Renal pelvis (tissue), 4 donors: ENCODE results near the gene ACBD4. TPM values are rescaled to one million over a fixed set of nuclear protein-coding genes. Genes with fewer than 3 reads are reported as not detected.

ENCODE experiments used
- DNase-seq: peaks from one replicate; pipeline ENCODE4 v3.0.0-alpha.2; 2013
- polyA plus RNA-seq, 3 donors: library from polyadenylated mRNA; unstranded; fragments of 120-200 nt; gene quantifications; one replicate each; pipeline ENCODE4 v1.2.1, GENCODE V29; 2013; ENCODE audit not compliant: insufficient read length in 3 of 3

ACBD4 gene
- polyA plus RNA-seq, 3 donors: 11.1 to 19.4 (median 16.4) TPM

- DNase-seq: no peak
Observed at GRCh38 chr17:45184144-45184543, 48.7 kb downstream of the ACBD4 start.

DNA sequence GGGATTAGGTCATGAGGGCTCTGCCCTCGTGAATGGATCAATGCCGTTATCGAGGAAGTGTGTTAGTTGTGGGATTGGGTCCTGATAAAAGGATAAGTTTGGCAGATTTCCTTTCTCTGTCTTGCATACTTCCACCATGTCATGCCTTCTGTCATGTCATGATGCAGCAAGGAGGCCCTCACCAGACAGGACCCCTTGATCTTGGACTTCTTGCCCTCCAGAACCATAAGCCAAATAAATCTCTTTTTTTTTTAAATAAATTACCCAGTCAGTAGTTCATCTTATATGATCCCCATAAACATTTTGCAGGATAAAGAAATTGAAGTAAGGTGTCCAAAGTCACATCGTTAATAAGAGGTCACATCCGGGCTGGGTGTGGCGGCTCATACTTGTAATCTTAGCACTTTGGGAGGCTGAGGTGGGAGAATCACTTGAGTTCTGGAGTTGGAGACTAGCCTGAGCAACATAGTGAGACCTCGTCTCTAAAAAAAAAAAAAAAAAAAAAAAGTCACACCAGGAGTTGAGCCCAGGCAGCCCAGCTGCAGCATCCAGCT is 51.4 kb downstream of the ACBD4 start:
- no peak for DNase-seq

GRCh38 chr17:45189009-45189408 is 53.5 kb downstream of the ACBD4 start:
- DNase-seq: no peak

GRCh38 chr17:45190503-45191255 is 55.2 kb downstream of the ACBD4 start:
- peak; percentile 28 for DNase-seq

Other genes starting within 250 kb of the ACBD4 start
- gene EFTUD2, start 236.2 kb upstream of the ACBD4 start, polyA plus RNA-seq: 100 to 1,000 TPM; 101 to 113 (median 104) TPM
- gene GFAP, start 220.2 kb upstream of the ACBD4 start, polyA plus RNA-seq: 1 to 10 TPM; 1.1 to 3.4 (median 1.8) TPM
- 10 to 100 TPM; 12.1 to 21.2 (median 15.8) TPM for gene KIF18B, start 187.9 kb upstream of the ACBD4 start, polyA plus RNA-seq
- gene C1QL1, start 167.4 kb upstream of the ACBD4 start, polyA plus RNA-seq: 1 to 10 TPM; 2.7 to 4.4 (median 3.2) TPM
- 10 to 100 TPM; 56.8 to 57.9 (median 57.9) TPM for gene DCAKD, start 84.1 kb upstream of the ACBD4 start, polyA plus RNA-seq
- 10 to 100 TPM; 71.8 to 85.3 (median 83.9) TPM for gene NMT1, start 74.4 kb upstream of the ACBD4 start, polyA plus RNA-seq
- gene PLCD3, start 3.2 kb upstream of the ACBD4 start, polyA plus RNA-seq: 10 to 100 TPM; 27.4 to 35.7 (median 30.1) TPM
- 10 to 100 TPM; 44.6 to 46.6 (median 44.8) TPM for gene HEXIM1, start 12.8 kb downstream of the ACBD4 start, polyA plus RNA-seq
- gene HEXIM2, start 26.2 kb downstream of the ACBD4 start, polyA plus RNA-seq: 10 to 100 TPM; 16.6 to 18.6 (median 17.1) TPM
- 1 to 10 TPM; 5.4 to 7.0 (median 6.3) TPM for gene FMNL1, start 86.2 kb downstream of the ACBD4 start, polyA plus RNA-seq
- gene SPATA32, start 126.4 kb downstream of the ACBD4 start, polyA plus RNA-seq: under 1 TPM; 0.09 to 0.61 (median 0.31) TPM
- 1 to 10 TPM; 5.7 to 7.3 (median 7.3) TPM for gene MAP3K14, start 181.3 kb downstream of the ACBD4 start, polyA plus RNA-seq